KOPT-K1 (cell line): ENCODE results near the gene SLC39A12.
"Not testable (repeated sequence)": the region's sequence is repeated elsewhere in the genome, so short reads cannot be mapped to it uniquely, and the experiment has no call there.

Source experiments
- H3K27ac ChIP-seq: fragments of 200-600 bp; sonication (generic); 2 replicates; pipeline ENCODE4 v1.5.1; 2016; ENCODE audit warnings: antibody characterized with exemption, mild to moderate bottlenecking, low read depth, low read length; ENCODE audit not compliant: poor library complexity, severe bottlenecking
- H3K36me3 ChIP-seq: fragments of 200-600 bp; sonication (generic); 2 replicates; pipeline ENCODE4 v1.5.1; 2017; ENCODE audit warnings: antibody characterized with exemption, mild to moderate bottlenecking, low read length, moderate library complexity; ENCODE audit not compliant: insufficient read depth
- H3K9me3 ChIP-seq: fragments of 200-600 bp; sonication (generic); 2 replicates; pipeline ENCODE4 v1.5.1; 2017; ENCODE audit warnings: antibody characterized with exemption, low read length, mild to moderate bottlenecking; ENCODE audit not compliant: insufficient read depth, poor library complexity, severe bottlenecking

Gene SLC39A12

GRCh38 chr10:17950726-17951125 is 992 bp upstream of the SLC39A12 start:
- no peaks in the 10 kb centered on the region for H3K9me3 ChIP-seq
- no peak overlapping the region for H3K27ac ChIP-seq
- H3K36me3 ChIP-seq = no peaks in the 10 kb centered on the region

- H3K9me3 ChIP-seq, H3K27ac ChIP-seq, H3K36me3 ChIP-seq: not testable (repeated sequence)
These were observed 2.7 kb downstream of the SLC39A12 start for GRCh38 chr10:17954372-17954771.

GRCh38 chr10:17954861-17955260 is 3.1 kb downstream of the SLC39A12 start:
- H3K27ac ChIP-seq = no peak overlapping the region

DNA sequence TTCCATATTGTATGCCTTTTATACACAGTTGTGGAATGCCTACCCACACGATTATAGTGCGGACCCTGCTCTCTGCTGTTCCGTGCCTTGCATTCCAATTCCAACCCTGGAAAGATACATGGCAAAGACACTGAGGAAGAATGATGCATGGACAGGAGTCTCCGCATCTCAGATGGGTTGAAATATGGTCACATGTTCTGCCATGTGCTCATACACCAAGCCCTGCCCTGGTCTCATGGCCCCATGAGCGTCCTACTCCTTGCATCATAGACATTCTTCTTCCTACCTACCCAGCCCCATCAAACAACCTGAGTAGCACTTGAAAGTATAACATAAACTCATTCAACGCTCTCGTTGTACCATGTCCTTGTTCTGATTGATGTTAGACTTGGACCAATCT is 6.3 kb downstream of the SLC39A12 start:
- Histone ChIP-seq H3K36me3 (no peaks in the 10 kb centered on the region), H3K27ac (no peak overlapping the region), H3K9me3 (no peaks in the 10 kb centered on the region)

More at GRCh38 chr10:17954861-17955260, 3.1 kb downstream of the SLC39A12 start:
- Histone ChIP-seq H3K36me3 (no peaks in the 10 kb centered on the region), H3K9me3 (no peaks in the 10 kb centered on the region)

DNA sequence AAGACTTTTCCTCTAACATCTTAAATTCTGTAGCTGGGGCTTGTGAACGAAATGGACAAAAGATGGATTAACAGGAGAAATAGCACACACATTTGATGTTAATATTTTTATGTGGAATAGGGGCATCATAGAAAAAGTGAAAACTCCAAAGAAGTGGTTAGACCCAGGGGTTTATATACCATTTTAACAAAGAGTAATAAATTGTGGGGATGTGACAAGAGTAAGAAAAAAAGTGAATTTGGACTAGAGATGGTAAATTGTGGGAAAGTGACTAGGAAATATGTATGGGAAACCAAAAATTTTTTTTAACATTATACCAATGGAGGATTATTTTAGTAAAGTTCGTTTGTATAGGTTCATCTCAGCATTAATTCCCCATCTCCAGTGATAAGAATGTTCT is 8.2 kb downstream of the SLC39A12 start:
- Histone ChIP-seq H3K36me3 (no peaks in the 10 kb centered on the region), H3K9me3 (no peaks in the 10 kb centered on the region), H3K27ac (no peak overlapping the region)

- no peaks in the 10 kb centered on the region for H3K36me3 ChIP-seq
- no peak overlapping the region for H3K27ac ChIP-seq
- no peaks in the 10 kb centered on the region for H3K9me3 ChIP-seq
These were observed 10.1 kb downstream of the SLC39A12 start for GRCh38 chr10:17961551-17962422.

DNA sequence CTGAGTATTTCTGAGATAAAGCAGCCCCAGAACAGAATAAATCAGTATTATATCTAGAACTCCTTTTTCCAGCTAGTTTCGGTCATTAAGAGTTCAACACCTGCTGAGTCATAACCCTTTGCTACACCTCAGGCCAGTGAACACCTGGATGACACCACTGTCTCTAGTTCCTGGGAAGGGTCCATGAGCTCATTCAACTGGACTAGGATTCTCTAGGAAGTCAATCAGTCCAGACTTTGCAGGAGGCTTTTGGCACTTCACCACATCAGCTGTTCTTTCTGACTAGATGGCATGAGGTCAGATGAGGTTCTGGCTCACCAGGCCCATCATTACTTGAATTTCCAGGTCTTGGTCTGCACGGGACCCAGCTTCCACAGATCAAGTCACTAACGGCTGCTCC is 11.7 kb downstream of the SLC39A12 start:
- no peak overlapping the region for H3K27ac ChIP-seq
- H3K9me3 ChIP-seq = no peaks in the 10 kb centered on the region
- no peaks in the 10 kb centered on the region for H3K36me3 ChIP-seq

- Histone ChIP-seq H3K27ac (no peak overlapping the region), H3K36me3 (no peaks in the 10 kb centered on the region), H3K9me3 (no peaks in the 10 kb centered on the region)
These were observed 14.0 kb downstream of the SLC39A12 start for GRCh38 chr10:17965649-17966235.

DNA sequence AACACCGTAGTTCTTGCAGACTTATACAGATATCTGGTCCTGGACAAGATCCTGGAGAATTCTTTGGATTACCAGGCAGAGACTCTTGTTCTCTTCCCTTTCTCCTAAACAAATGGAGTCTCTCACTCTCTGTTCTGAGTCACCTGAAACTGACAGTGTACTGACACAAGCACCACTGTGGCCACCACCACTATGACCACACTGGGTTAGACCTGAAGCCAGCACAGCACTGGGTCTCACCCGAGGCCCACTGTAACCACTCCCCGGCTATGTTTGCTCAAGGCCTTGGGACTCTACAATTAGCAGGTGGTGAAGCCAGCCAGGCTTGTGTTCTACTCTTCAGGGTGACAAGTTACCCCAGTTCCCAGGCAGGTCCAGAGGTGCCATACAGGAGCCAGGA is 22.8 kb downstream of the SLC39A12 start:
- no peak overlapping the region for H3K27ac ChIP-seq
- no peaks in the 10 kb centered on the region for H3K9me3 ChIP-seq
- no peaks in the 10 kb centered on the region for H3K36me3 ChIP-seq

- Histone ChIP-seq H3K27ac (no peak overlapping the region), H3K36me3 (no peaks in the 10 kb centered on the region), H3K9me3 (no peaks in the 10 kb centered on the region)
These were observed 29.3 kb downstream of the SLC39A12 start for GRCh38 chr10:17980846-17981565.

GRCh38 chr10:17981766-17982380 is 30.2 kb downstream of the SLC39A12 start:
- no peak overlapping the region for H3K27ac ChIP-seq
- no peaks in the 10 kb centered on the region for H3K36me3 ChIP-seq
- H3K9me3 ChIP-seq = no peaks in the 10 kb centered on the region

DNA sequence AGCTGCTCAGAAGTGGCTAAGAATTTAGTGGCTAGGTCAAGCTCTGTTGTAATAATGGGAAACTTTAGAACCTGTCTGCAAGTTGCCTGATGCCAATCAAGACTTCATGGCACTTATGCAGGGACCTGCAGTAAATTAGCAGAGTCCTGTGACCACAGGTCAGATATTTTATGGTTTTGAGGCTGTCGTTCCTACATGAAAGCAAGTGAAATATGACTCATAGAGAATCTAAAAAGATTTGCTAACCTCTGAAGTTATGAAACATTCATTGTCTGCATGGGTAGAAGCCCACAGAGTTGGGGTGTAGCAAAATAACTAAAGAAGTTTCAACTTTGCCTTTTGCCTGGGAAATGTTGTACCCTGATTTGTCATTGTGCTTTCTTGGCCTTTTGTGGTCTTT is 32.3 kb downstream of the SLC39A12 start:
- Histone ChIP-seq H3K36me3 (no peaks in the 10 kb centered on the region), H3K9me3 (no peaks in the 10 kb centered on the region), H3K27ac (no peak overlapping the region)

GRCh38 chr10:17984563-17984962 is 32.8 kb downstream of the SLC39A12 start:
- H3K36me3 ChIP-seq = no peaks in the 10 kb centered on the region
- no peak overlapping the region for H3K27ac ChIP-seq
- no peaks in the 10 kb centered on the region for H3K9me3 ChIP-seq

- Histone ChIP-seq H3K27ac (no peak overlapping the region), H3K36me3 (no peaks in the 10 kb centered on the region), H3K9me3 (no peaks in the 10 kb centered on the region)
These were observed 38.4 kb downstream of the SLC39A12 start for GRCh38 chr10:17989908-17990767.
